Dermis microvascular lymphatic vessel endothelial cell (primary cell): Measurements from ENCODE around the gene KRTAP17-1. TPM values are rescaled to one million over a fixed set of nuclear protein-coding genes. Genes with fewer than 3 reads are reported as not detected.
"Not testable (repeated sequence)": the region's sequence is repeated elsewhere in the genome, so short reads cannot be mapped to it uniquely, and the experiment has no call there.

Experiments used
- DNase-seq, 2 donors: peaks; one replicate each; pipeline versions ENCODE4 v3.0.0 to v3.0.0-alpha.2; 2010; ENCODE audit warnings: low read depth in 2 of 2
- total RNA-seq: library from RNA; depleted of rRNA; stranded (reverse); fragments of >200 nt; gene quantifications from 2 replicates; pipeline ENCODE4 v1.2.1, GENCODE V29; 2014

Gene KRTAP17-1
- total RNA-seq, 1 donor from 2014 or later: not detected

DNA sequence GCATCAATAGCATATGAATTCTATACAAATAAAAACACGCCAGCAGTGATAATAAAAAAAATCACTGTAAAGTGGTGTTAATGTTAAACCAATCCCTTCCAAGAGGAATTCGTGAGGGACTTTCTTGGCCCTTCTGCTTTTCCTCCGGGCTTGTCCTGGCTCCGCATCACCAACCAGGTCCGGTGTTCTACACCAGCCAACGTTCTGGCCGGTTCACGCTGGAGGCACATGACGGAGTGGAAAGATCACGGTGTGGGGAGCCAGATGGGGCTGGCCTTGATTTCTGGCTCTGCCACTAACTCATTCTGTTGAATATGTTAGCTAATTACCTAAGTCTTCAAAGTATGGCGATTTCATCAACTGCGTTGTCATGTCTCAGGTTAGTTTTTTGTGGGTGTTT is 11.4 kb downstream of the KRTAP17-1 start:
- DNase-seq: no peak

DNA sequence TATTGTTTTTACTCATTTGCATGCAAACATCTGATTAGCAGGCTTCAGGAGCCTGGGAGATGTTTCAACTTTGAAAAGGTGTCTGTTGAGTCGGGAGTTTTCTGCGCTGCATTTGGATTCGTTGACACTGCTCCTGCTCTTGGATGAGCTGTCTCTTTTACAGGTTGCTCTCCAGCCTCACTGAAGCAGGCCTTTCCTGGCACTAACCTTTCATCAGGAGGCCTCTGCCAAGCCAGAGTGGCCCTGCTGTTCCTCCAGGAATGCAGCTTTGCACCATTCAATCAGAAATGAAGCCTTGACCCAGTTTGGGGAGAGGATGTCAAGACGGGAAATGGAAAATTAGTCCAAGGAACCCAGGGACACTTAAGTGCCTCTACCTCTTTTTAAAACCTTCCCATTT is 12.5 kb downstream of the KRTAP17-1 start:
- DNase-seq: no peak

DNA sequence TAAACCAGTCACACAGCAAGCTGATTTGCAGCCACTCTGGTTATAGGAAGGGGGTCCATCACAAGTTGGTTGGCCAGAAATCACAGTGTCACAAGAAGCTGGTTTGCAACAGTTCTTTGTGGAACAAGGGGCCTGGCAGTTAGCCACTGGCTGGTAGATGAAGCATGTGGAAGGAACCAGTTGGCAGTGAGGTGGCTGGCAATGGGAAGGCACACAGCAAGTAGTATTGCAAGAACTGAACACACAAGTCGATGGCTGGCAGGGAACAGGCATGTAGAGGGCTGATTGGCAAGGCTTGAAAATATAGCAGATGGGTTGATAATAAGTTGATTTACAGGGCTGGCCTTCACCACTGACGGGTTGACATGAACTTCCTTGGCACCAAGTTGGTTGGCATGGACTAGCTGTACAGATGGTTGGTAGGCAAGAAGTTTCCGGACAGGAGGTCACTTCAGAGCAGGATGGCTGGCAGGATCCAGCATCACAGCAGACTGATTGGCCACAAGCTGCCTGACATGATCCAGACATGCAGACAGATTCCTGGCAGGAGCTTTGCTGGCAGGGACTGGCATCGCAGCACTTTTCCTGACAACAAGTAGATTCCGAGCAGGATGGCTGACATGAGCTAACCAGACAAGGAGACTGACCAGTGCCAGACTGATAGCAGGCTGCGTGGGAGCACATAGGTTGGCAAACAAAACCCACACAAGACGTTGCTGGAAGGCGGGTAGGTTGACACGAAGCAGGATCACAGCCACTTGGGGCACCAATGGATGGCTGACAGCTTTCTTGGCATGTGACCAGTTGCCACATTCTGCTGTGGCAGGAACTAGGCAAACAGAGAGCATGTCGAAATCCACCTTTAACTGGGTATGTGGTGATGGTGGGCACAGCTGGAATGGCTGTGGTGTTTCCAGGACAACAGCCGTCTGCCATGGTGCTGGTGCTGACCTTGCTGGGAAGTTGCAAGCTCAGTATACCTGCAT is 13.3 kb downstream of the KRTAP17-1 start, which contains the start of gene KRTAP29-1:
KRTAP29-1 (minus strand) TSS at position 936 of the 986 bp plus-strand sequence; CDS start at position 936, 0 bp downstream.
- DNase-seq: no peak

DNA sequence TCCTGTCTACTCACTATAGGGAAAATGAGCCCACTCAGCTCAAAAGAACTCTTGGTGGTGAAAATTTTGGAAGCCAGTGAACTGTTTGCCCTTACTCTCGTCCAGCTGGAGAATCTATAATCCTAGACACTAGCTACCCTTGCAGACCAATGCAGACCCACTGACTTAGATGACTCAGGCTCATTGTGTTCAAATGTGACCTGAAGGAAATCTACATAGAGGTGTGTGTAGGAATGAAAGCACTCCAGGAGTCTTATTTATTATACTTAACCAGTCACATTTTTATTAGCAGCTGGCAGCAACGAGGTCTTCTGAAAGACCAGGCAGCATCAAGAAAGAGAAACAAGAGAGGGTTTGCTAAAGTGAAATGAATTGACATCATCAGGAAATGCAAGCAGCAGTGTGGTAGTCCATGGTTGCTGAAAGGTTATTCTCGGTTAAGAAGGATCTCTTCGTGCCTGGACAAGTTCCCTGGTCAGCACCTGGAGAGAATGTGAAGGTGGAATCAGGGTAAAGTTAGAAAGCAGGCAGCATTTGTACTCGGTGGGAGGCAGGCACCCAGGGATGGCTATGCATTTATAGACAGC is 14.2 kb downstream of the KRTAP17-1 start:
- DNase-seq: no peak

DNA sequence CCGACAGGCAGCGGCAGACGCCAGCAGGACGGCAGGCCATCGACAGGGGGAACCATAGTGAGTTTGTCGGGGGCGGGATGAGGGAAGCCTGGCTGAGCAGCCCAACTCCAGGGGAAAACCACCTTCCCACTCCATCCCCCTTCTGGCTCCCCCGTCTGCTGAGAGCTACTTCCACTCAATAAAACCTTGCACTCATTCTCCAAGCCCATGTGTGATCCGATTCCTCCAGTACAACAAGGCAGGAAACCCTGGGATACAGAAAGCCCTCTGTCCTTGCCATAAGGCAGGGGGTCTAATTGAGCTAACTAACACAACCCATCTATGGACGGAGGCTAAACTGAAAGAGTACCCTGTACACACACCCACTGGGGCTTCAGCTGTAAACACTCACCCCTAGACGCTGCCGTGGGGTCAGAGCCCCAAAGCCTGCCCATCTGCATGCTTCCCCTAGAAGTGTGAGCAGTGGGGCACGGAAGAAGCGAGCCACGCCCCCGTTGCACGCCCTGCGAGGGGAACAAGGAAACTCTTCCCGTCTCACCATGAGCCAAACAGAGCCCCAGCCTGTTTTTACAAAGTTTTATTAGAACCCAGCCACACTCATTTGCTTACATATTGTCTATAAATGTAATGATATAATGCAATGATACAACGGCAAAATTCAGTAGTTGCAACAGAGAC is 16.9 kb downstream of the KRTAP17-1 start:
- no peak for DNase-seq

DNA sequence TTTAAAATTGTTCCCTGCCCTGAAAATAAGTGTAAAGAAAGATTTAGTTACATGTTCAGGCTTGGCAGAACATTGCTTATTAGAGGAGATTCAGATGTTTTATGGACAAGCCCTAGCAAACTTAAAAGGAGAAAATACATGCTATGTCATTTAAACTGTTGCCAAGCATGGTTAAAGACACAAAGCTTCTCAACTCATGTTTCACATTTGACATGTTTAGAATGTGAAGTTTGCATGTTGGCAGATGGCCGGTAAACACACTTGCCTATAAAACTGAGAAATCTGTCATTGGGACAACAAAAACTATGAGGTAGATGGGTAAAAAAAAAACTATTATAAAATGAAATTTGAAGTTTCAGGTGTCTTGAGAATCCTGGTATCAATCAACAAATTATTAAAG is 18.7 kb downstream of the KRTAP17-1 start:
- no peak for DNase-seq

DNA sequence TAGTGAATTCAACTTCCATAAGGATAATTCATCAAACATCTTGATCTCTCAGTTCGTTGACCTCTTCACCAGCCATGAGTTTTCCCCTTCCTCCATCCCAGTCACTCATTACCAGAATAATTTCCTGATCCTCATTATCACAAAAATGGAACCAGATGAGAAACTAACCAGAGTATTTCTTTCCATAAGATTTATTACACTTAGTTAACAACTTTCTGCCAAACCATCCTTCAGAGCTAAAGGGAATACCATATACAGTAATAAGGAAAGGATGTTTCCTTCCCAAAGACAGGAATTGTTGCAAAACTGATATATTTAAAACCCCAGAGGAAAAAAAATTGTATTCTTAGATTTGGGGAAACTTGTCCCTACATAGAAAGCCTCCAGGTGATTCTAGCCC is 21.5 kb downstream of the KRTAP17-1 start:
- DNase-seq: no peak

DNA sequence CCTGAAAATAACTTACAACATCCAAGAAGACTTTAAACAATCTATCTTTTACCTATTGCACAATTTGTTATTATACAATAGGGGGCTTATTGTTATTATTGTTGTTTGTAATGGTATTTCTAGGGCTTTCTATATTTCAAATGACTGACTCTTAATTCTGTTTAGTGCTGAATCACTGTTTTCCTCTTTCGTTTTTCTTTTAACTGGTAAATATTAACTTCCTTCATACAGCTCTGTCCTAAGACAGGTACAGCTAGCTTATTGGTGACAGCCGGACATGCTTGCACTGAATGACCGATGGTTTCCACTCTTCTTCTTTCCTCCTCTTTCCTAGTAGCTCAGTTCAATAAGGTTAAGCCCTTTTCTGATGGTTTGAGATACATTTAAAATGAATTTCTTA is 28.5 kb downstream of the KRTAP17-1 start:
- DNase-seq: no peak

DNA sequence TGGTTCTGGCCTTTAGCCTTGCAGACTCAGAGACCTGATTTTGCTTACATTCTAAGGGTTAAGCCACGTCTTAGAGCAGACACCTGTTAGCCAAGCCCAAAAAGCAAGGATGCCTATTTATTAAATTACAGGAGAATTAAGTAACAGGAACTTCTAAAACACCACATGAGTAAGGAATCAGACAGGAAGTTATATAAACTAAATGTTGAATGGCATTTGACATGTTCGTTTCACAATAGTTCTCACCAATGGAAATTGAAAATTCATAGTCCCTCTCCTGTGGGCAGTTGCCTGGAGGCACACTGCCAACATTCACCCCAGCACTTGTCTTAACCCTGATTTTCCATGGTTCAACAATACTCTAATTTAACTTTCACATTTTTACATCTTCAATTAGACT is 31.0 kb downstream of the KRTAP17-1 start:
- DNase-seq: no peak

DNA sequence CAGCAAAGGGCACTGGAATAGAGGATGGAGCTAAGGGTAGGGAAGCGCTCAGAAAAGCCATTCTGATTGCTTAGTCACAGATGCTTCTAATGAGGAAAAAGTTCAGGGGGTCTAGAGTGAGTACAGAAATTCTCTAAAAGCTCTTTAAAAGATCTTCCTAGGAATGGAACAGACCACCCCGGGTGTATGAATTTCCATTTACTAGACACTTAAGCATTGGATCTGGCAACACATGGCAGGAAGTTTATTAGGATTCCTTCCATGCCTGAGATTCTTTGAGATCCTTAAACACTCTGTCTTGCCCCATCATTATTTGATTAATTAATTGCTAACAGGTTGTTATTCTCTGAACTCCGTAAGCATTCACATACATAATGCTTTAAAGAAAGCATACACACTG is 31.5 kb downstream of the KRTAP17-1 start:
- no peak for DNase-seq

DNA sequence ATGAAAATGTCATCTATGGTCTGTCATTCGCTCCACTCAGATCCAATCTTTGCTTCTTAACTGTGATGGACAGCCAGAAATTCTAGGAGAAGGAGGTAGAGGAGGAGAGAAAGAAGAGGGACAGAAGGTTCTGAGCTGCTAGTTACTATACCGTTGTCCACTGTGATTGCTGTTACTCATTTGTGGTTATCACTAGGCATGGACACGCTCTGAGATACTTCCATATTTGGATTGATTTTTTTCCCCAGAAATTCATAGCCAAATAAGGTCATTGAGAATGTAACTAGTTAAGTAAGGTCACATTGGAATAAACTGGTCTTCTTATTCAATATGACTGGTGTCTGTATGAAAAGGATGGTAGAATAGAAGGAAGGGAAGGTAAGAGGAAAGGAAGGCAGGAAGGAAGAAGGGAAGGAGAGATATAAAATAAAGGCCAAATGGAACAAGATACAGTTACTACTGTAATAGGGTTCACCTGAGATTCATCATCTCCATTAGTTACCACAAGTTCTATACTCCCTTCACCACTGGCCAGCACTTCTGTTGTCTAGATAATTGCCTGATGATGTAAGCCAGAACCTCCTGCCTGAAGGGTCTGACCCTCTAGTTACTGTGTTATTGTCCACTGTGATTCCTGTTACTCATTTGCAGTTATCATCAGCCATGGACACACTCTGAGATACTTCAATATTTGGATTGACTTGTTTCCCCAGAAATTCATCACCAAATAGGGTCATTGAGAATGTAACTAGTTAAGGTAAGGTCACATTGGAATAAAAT is 37.1 kb downstream of the KRTAP17-1 start:
- DNase-seq: no peak

DNA sequence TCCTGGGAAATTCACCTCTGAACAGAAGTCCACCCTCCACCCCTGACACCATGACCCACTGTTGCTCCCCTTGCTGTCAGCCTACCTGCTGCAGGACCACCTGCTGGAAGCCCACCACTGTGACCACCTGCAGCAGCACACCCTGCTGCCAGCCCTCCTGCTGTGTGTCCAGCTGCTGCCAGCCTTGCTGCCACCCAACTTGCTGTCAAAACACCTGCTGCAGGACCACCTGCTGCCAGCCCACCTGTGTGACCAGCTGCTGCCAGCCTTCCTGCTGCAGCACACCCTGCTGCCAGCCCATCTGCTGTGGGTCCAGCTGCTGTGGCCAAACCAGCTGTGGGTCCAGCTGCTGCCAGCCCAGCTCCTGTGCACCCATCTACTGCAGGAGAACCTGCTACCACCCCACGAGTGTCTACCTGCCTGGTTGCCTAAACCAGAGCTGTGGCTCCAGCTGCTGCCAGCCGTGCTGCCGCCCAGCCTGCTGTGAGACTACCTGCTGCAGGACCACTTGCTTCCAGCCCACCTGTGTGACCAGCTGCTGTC is 39.8 kb downstream of the KRTAP17-1 start, which contains the start of gene KRTAP9-7:
KRTAP9-7 (plus strand) TSS at position 51 of the 543 bp plus-strand sequence; CDS start at position 51, 0 bp downstream.
- not testable (repeated sequence) for DNase-seq

DNA sequence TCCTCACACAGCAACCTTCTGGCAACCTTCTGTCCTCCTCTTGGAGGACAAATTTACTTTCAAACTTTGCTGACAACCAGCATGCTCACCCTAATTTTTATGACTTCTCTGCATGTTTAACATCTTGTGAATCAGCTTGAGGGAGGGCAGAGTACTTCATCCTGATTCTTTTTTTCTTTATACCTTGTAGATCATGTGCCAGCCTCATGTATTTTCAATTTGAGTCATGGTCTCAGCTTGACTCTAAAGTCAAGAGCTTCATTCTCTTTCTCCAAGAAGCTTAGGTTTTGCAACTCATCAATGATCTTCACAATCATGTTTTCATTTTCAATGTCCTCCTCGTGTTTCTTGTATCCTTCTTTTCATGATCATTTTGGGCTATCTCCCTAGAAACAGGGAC is 43.7 kb downstream of the KRTAP17-1 start:
- no peak for DNase-seq

DNA sequence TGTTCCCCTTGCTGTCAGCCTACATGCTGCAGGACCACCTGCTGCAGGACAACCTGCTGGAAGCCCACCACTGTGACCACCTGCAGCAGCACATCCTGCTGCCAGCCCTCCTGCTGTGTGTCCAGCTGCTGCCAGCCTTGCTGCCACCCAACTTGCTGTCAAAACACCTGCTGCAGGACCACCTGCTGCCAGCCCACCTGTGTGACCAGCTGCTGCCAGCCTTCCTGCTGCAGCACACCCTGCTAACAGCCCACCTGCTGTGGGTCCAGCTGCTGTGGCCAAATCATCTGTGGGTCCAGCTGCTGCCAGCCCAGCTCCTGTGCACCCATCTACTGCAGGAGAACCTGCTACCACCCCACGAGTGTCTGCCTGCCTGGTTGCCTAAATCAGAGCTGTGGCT is 44.2 kb downstream of the KRTAP17-1 start:
- not testable (repeated sequence) for DNase-seq

DNA sequence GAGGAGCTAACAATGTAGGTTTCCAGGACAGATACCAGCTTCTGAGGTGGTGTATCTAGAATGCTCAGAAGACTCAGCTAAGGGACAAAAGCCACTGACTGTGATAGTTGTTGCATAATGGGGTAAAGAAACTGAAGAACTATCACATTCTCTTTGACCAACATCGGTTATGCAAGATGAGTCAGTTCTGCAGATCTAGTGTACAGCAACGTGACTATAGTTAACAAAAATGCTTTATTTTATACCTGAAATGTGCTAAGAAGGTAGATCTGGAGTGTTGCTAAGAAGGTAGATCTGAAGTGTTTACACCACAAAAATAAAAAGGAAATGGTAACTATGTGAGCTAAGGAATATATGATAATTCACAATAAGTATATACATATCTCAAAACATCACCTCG is 47.8 kb downstream of the KRTAP17-1 start:
- no peak for DNase-seq

DNA sequence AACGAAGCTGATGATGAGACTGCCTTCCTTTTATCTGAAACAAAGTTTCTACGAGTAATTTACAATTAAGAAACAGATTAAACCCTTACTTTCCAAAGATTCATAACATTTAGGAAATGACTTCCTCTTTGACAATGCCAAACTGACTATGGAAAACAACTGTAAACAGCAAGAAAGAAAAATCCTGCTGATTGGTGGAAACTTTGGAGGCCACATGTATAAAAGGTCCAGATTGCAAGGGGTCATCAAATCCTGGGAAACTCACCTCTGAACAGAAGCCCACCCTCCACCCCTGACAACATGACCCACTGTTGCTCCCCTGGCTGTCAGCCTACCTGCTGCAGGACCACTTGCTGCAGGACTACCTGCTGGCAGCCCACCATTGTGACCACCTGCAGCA is 50.4 kb downstream of the KRTAP17-1 start, which contains the start of gene KRTAP9-6:
KRTAP9-6 (plus strand) TSS at position 301 of the 400 bp plus-strand sequence; CDS start at position 301, 0 bp downstream.
- DNase-seq: no peak

Other genes starting within 250 kb of the KRTAP17-1 start
- gene KRTAP2-4, start 249.8 kb downstream of the KRTAP17-1 start, total RNA-seq: not detected in 2 replicates
- gene KRTAP4-7, start 231.6 kb downstream of the KRTAP17-1 start, total RNA-seq: not detected in 2 replicates
- gene KRTAP4-8, start 217.6 kb downstream of the KRTAP17-1 start, total RNA-seq: not detected in 2 replicates
- not detected in 2 replicates for gene KRTAP4-16, start 213.5 kb downstream of the KRTAP17-1 start, total RNA-seq
- not detected in 2 replicates for gene KRTAP4-9, start 210.3 kb downstream of the KRTAP17-1 start, total RNA-seq
- gene KRTAP4-11, start 197.3 kb downstream of the KRTAP17-1 start, total RNA-seq: not detected in 2 replicates
- gene KRTAP4-12, start 191.5 kb downstream of the KRTAP17-1 start, total RNA-seq: not detected in 2 replicates
- gene KRTAP4-6, start 175.2 kb downstream of the KRTAP17-1 start, total RNA-seq: not detected in 2 replicates
- not detected in 2 replicates for gene KRTAP4-5, start 165.9 kb downstream of the KRTAP17-1 start, total RNA-seq
- gene KRTAP4-4, start 155.0 kb downstream of the KRTAP17-1 start, total RNA-seq: not detected in 2 replicates
- gene KRTAP4-3, start 147.5 kb downstream of the KRTAP17-1 start, total RNA-seq: not detected in 2 replicates
- not detected in 2 replicates for gene KRTAP4-2, start 137.5 kb downstream of the KRTAP17-1 start, total RNA-seq
- gene KRTAP4-1, start 130.8 kb downstream of the KRTAP17-1 start, total RNA-seq: not detected in 2 replicates
- gene KRTAP9-1, start 125.8 kb downstream of the KRTAP17-1 start, total RNA-seq: not detected in 2 replicates
- not detected in 2 replicates for gene KRTAP9-2, start 89.1 kb downstream of the KRTAP17-1 start, total RNA-seq
- gene KRTAP9-3, start 83.3 kb downstream of the KRTAP17-1 start, total RNA-seq: not detected in 2 replicates
- not detected in 2 replicates for gene KRTAP9-8, start 77.7 kb downstream of the KRTAP17-1 start, total RNA-seq
- gene KRTAP9-4, start 66.0 kb downstream of the KRTAP17-1 start, total RNA-seq: not detected in 2 replicates
- gene KRTAP9-9, start 60.3 kb downstream of the KRTAP17-1 start, total RNA-seq: not detected in 2 replicates
- gene KRTAP9-6, start 50.3 kb downstream of the KRTAP17-1 start, total RNA-seq: not detected in 2 replicates
- not detected in 2 replicates for gene KRTAP9-7, start 40.0 kb downstream of the KRTAP17-1 start, total RNA-seq
- gene KRTAP29-1, start 12.9 kb downstream of the KRTAP17-1 start, total RNA-seq: not detected in 2 replicates
- not detected in 2 replicates for gene KRTAP16-1, start 6.4 kb downstream of the KRTAP17-1 start, total RNA-seq
- not detected in 2 replicates for gene KRT33A, start 35.1 kb upstream of the KRTAP17-1 start, total RNA-seq
- gene KRT33B, start 54.1 kb upstream of the KRTAP17-1 start, total RNA-seq: not detected in 2 replicates
- under 0.01 TPM in 1 of 2 replicates, not detected in the other for gene KRT34, start 66.6 kb upstream of the KRTAP17-1 start, total RNA-seq
- gene KRT31, start 81.9 kb upstream of the KRTAP17-1 start, total RNA-seq: not detected in 2 replicates
- gene KRT37, start 108.9 kb upstream of the KRTAP17-1 start, total RNA-seq: not detected in 2 replicates
- not detected in 2 replicates for gene KRT38, start 125.3 kb upstream of the KRTAP17-1 start, total RNA-seq
- not detected in 2 replicates for gene KRT32, start 151.7 kb upstream of the KRTAP17-1 start, total RNA-seq
- gene KRT35, start 165.4 kb upstream of the KRTAP17-1 start, total RNA-seq: not detected in 2 replicates
- gene KRT36, start 174.2 kb upstream of the KRTAP17-1 start, total RNA-seq: 0.38 TPM in 1 of 2 replicates, not detected in the other
- not detected in 2 replicates for gene KRT13, start 189.9 kb upstream of the KRTAP17-1 start, total RNA-seq
- 0.13 and 1.2 TPM in 2 replicates for gene KRT15, start 203.2 kb upstream of the KRTAP17-1 start, total RNA-seq
- 4.2 and 11.3 TPM in 2 replicates for gene KRT19, start 212.6 kb upstream of the KRTAP17-1 start, total RNA-seq